Measurements from ENCODE around the gene CD8B.
"Not testable (repeated sequence)": the region's sequence is repeated elsewhere in the genome, so short reads cannot be mapped to it uniquely, and the experiment has no call there.

The CD8B gene
- total RNA-seq = 11.8 reads per million, percentile 35 among the genes with 10 or more reads in this experiment

GRCh38 chr2:86861628-86862379, at the start of gene CD8B:
Gene CD8B, minus strand, starts transcription at chr2:86861886. Its CDS starts 21 bp downstream, at chr2:86861865.
- not testable (repeated sequence) for DNase-seq

- not testable (repeated sequence) for DNase-seq
These were observed 44.2 kb upstream of the CD8B start for GRCh38 chr2:86905868-86906267.

- not testable (repeated sequence) for DNase-seq
These were observed 39.0 kb upstream of the CD8B start for GRCh38 chr2:86900687-86901086.

- DNase-seq = not testable (repeated sequence)
These were observed 24.3 kb upstream of the CD8B start for GRCh38 chr2:86886026-86886425.

- DNase-seq = not testable (repeated sequence)
These were observed 21.2 kb upstream of the CD8B start for GRCh38 chr2:86882865-86883264.

GRCh38 chr2:86882118-86882665, 20.5 kb upstream of the CD8B start:
- not testable (repeated sequence) for DNase-seq

- DNase-seq = not testable (repeated sequence)
These were observed 17.3 kb upstream of the CD8B start for GRCh38 chr2:86878986-86879385.

- not testable (repeated sequence) for DNase-seq
These were observed 9.3 kb upstream of the CD8B start for GRCh38 chr2:86870941-86871340.

- not testable (repeated sequence) for DNase-seq
These were observed 7.3 kb upstream of the CD8B start for GRCh38 chr2:86868895-86869468.

- not testable (repeated sequence) for DNase-seq
These were observed 656 bp upstream of the CD8B start for GRCh38 chr2:86862380-86862703.

- not testable (repeated sequence) for DNase-seq
These were observed 511 bp downstream of the CD8B start for GRCh38 chr2:86861175-86861574.

- DNase-seq = not testable (repeated sequence)
These were observed 1.1 kb downstream of the CD8B start for GRCh38 chr2:86860573-86860972.

GRCh38 chr2:86857688-86858087, 4.0 kb downstream of the CD8B start:
- not testable (repeated sequence) for DNase-seq

GRCh38 chr2:86856498-86856897, 5.2 kb downstream of the CD8B start:
- not testable (repeated sequence) for DNase-seq

- not testable (repeated sequence) for DNase-seq
These were observed 5.7 kb downstream of the CD8B start for GRCh38 chr2:86855981-86856380.

GRCh38 chr2:86851581-86851980, 10.1 kb downstream of the CD8B start:
- not testable (repeated sequence) for DNase-seq

GRCh38 chr2:86842607-86843234, 19.0 kb downstream of the CD8B start:
- not testable (repeated sequence) for DNase-seq

GRCh38 chr2:86841330-86841729, 20.4 kb downstream of the CD8B start:
- DNase-seq = not testable (repeated sequence)

GRCh38 chr2:86839871-86840548, 21.7 kb downstream of the CD8B start:
- not testable (repeated sequence) for DNase-seq

GRCh38 chr2:86839455-86839854, 22.2 kb downstream of the CD8B start:
- DNase-seq = not testable (repeated sequence)

GRCh38 chr2:86837714-86838113, 24.0 kb downstream of the CD8B start:
- not testable (repeated sequence) for DNase-seq

- DNase-seq = not testable (repeated sequence)
These were observed 24.6 kb downstream of the CD8B start for GRCh38 chr2:86836915-86837695.

Measured in effector CD4-positive, alpha-beta T cell (primary cell).